ENCODE data around the gene NCS1.

NCS1 gene

DNA sequence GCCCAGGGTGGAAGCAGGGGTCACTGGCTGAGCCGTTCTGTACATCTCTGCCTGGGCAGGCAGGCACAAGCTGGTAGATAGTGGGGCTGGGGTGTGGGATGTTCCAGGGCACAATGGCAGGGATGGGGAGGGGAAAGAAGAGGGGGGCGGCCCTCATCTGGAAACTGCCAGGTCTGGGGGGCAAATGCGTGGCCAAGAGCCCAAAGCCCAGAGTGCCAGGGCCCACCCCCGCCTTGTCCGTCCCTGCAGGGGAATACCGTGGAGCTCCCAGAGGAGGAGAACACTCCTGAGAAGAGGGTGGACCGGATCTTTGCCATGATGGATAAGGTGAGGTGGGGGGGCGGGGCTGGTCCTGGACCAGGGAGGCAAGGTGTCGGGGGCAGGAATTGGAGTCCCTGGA lies 50.6 kb downstream of the NCS1 start:
- Histone ChIP-seq H3K4me2 (ENCODE audit: low read length) (no peak overlapping the region), H3K27ac (ENCODE audit: low read depth, low read length) (no peak overlapping the region), H3K27me3 (ENCODE audit: control insufficient read depth, low read length) (no peaks in the 10 kb centered on the region), H4K20me1 (ENCODE audit: control insufficient read depth, insufficient read depth, low read depth, low read length) (no peaks in the 10 kb centered on the region), H3F3A (ENCODE audit: control insufficient read depth, insufficient read depth) (no peaks in the 10 kb centered on the region), H3K4me1 (ENCODE audit: control insufficient read depth, low read length) (no peaks in the 10 kb centered on the region), H3K9me2 (replicated peaks; ENCODE audit: control insufficient read depth, low read length) (no peaks in the 10 kb centered on the region), H3K79me2 (ENCODE audit: control insufficient read depth, low read length) (no peaks in the 10 kb centered on the region), H3K4me3 (ENCODE audit: low read length) (no peak overlapping the region), H3K36me3 (ENCODE audit: control insufficient read depth, low read length) (no peaks in the 10 kb centered on the region), H3K9me3 (ENCODE audit: control insufficient read depth, insufficient read depth, low read length) (no peaks in the 10 kb centered on the region)
- TF ChIP-seq CTCF (IDR thresholded peaks at IDR 0.05; ENCODE audit: low read depth, low read length, poor library complexity, severe bottlenecking) = no peak
- no peak for TF ChIP-seq EZH2phosphoT487 (IDR thresholded peaks at IDR 0.05; ENCODE audit: borderline replicate concordance, low read length)

DNA sequence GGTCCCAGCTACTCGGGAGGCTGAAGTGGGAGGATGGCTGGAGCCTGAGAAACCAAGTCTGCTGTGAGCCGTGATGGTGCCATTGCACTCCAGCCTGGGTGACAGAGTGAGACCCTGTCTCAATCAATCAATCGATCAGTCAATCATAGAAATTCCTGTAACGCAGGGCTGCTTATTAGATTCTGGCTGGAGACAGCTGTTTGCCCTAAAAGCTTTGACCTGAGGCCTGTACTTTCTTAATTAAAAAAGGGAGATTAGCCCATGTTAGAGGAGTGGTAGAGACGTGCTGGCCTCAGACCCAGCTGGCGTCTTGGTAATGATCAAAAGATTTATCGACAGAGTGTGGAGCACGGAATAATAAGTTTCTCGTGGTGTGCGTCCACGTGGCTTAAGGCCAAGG lies 52.9 kb downstream of the NCS1 start:
- no peaks in the 10 kb centered on the region for H3K4me1 ChIP-seq (ENCODE audit: control insufficient read depth, low read length)
- H3K27ac ChIP-seq (ENCODE audit: low read depth, low read length) = no peak overlapping the region
- H3K9me2 ChIP-seq (replicated peaks; ENCODE audit: control insufficient read depth, low read length) = no peaks in the 10 kb centered on the region
- no peaks in the 10 kb centered on the region for H3K79me2 ChIP-seq (ENCODE audit: control insufficient read depth, low read length)
- H3K27me3 ChIP-seq (ENCODE audit: control insufficient read depth, low read length) = no peaks in the 10 kb centered on the region
- H3K4me3 ChIP-seq (ENCODE audit: low read length) = no peak overlapping the region
- H4K20me1 ChIP-seq (ENCODE audit: control insufficient read depth, insufficient read depth, low read depth, low read length) = no peaks in the 10 kb centered on the region
- H3K4me2 ChIP-seq (ENCODE audit: low read length) = no peak overlapping the region
- H3F3A ChIP-seq (ENCODE audit: control insufficient read depth, insufficient read depth) = no peaks in the 10 kb centered on the region
- TF ChIP-seq EZH2phosphoT487 (IDR thresholded peaks at IDR 0.05; ENCODE audit: borderline replicate concordance, low read length) (no peak), CTCF (IDR thresholded peaks at IDR 0.05; ENCODE audit: low read depth, low read length, poor library complexity, severe bottlenecking) (no peak)
- H3K36me3 ChIP-seq (ENCODE audit: control insufficient read depth, low read length) = no peaks in the 10 kb centered on the region
- H3K9me3 ChIP-seq (ENCODE audit: control insufficient read depth, insufficient read depth, low read length) = no peaks in the 10 kb centered on the region

GRCh38 chr9:130225586-130225985 lies 53.4 kb downstream of the NCS1 start:
- TF ChIP-seq EZH2phosphoT487 (IDR thresholded peaks at IDR 0.05; ENCODE audit: borderline replicate concordance, low read length) = no peak
- no peak for TF ChIP-seq CTCF (IDR thresholded peaks at IDR 0.05; ENCODE audit: low read depth, low read length, poor library complexity, severe bottlenecking)
- Histone ChIP-seq H3K4me2 (ENCODE audit: low read length) (no peak overlapping the region), H3K9me2 (replicated peaks; ENCODE audit: control insufficient read depth, low read length) (no peaks in the 10 kb centered on the region), H3K36me3 (ENCODE audit: control insufficient read depth, low read length) (no peaks in the 10 kb centered on the region), H3K27me3 (ENCODE audit: control insufficient read depth, low read length) (no peaks in the 10 kb centered on the region), H3K79me2 (ENCODE audit: control insufficient read depth, low read length) (no peaks in the 10 kb centered on the region), H3K27ac (ENCODE audit: low read depth, low read length) (no peak overlapping the region), H3K4me1 (ENCODE audit: control insufficient read depth, low read length) (no peaks in the 10 kb centered on the region), H4K20me1 (ENCODE audit: control insufficient read depth, insufficient read depth, low read depth, low read length) (no peaks in the 10 kb centered on the region), H3K9me3 (ENCODE audit: control insufficient read depth, insufficient read depth, low read length) (no peaks in the 10 kb centered on the region), H3F3A (ENCODE audit: control insufficient read depth, insufficient read depth) (no peaks in the 10 kb centered on the region), H3K4me3 (ENCODE audit: low read length) (no peak overlapping the region)

GRCh38 chr9:130226112-130226511 lies 53.9 kb downstream of the NCS1 start:
- Histone ChIP-seq H4K20me1 (ENCODE audit: control insufficient read depth, insufficient read depth, low read depth, low read length) (no peaks in the 10 kb centered on the region), H3K27me3 (ENCODE audit: control insufficient read depth, low read length) (no peaks in the 10 kb centered on the region), H3K9me2 (replicated peaks; ENCODE audit: control insufficient read depth, low read length) (no peaks in the 10 kb centered on the region), H3F3A (ENCODE audit: control insufficient read depth, insufficient read depth) (no peaks in the 10 kb centered on the region), H3K4me1 (ENCODE audit: control insufficient read depth, low read length) (no peaks in the 10 kb centered on the region), H3K79me2 (ENCODE audit: control insufficient read depth, low read length) (no peaks in the 10 kb centered on the region), H3K36me3 (ENCODE audit: control insufficient read depth, low read length) (no peaks in the 10 kb centered on the region), H3K4me3 (ENCODE audit: low read length) (no peak overlapping the region), H3K27ac (ENCODE audit: low read depth, low read length) (no peak overlapping the region), H3K9me3 (ENCODE audit: control insufficient read depth, insufficient read depth, low read length) (no peaks in the 10 kb centered on the region), H3K4me2 (ENCODE audit: low read length) (no peak overlapping the region)
- TF ChIP-seq CTCF (IDR thresholded peaks at IDR 0.05; ENCODE audit: low read depth, low read length, poor library complexity, severe bottlenecking) (no peak), EZH2phosphoT487 (IDR thresholded peaks at IDR 0.05; ENCODE audit: borderline replicate concordance, low read length) (no peak)

Measured in DOHH2 (cell line).